GM19043 (cell line): ENCODE results near the gene RNF166.

Experiments used
- ATAC-seq: cut with Tn5 transposase; IDR thresholded peaks from one replicate; pipeline ENCODE4 v1.9.1; 2021; ENCODE audit warnings: low read depth; ENCODE audit not compliant: unreplicated experiment

RNF166 gene, protein sequence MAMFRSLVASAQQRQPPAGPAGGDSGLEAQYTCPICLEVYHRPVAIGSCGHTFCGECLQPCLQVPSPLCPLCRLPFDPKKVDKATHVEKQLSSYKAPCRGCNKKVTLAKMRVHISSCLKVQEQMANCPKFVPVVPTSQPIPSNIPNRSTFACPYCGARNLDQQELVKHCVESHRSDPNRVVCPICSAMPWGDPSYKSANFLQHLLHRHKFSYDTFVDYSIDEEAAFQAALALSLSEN

DNA sequence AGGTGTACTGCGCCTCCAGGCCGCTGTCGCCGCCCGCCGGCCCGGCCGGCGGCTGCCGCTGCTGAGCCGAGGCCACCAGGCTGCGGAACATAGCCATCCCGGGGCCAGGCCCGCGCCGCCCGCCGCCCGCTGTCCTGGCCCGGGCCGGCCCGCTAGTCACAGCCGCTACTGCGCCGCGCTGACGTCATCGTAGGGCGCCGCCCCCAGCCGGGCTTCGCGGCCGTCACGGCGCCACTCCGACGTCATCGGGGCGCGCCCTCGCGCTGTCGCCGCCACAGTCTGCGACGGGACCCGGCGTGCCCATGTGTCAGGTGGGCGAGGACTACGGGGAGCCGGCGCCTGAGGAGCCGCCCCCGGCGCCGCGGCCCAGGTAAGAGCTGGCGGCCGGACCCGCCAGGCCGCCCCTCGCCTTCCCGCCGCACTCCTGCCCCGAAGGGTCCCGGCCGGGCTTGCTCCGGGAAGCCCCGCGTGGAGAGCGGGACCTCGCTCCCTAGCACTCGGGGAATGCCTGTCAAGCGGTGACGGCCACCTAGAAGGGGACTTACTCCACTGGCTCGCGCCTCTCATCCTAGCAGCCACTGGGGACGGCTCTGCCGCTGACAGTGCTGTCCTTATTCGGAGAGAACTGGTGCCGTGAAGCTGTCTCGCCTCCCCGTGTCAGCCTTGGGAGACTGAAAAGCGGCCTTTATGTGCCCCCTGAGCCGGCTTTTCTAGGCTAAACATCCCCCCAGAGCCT is at the start of gene RNF166, which contains the start of gene CTU2:
RNF166 (minus strand) TSS at position 180 of the 736 bp plus-strand sequence; CDS start at position 97, 83 bp downstream.
CTU2 (plus strand) TSS at position 275 of the 736 bp plus-strand sequence; CDS start at position 303, 28 bp downstream.
- ATAC-seq: no peak

DNA sequence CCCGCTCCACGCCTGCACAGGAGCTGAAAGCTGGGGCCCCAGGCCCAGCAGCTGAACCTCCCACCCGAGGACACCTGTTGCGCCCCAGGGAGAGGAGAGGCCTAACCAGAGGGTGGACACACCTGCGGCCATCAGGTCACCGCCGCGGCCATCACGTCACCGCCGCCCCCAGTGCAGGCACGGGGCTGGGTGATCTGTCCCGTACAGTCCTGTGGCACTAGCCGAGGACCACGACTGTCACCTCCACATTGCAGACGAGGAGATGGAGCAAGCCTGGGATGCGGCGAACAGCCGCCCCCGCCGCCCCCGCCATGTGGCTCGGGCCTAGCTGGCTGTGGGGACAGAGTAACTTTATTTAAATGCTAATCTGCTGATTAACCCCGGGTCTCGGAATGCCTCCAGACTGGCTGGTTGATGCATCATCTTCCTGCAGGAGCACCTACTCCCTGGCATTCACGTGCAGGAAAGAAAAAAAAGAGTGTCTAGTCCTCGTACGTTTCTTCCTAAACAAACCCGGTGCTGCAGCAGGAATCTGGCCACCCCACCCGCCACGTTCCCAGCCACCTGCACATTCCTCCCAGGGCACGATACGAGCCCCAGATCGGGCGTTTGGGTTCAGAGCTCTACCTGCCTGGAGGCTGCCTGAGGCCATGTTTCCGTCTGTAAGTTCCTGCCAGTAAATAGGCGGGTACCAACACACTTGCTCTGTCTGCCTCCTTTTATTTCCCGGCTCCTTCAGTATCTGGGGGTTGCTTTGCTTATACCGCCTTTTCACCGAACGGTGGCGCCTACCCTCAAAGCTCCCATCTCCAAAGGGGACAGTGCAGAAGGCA is 48.9 kb upstream of the RNF166 start:
- ATAC-seq: no peak

DNA sequence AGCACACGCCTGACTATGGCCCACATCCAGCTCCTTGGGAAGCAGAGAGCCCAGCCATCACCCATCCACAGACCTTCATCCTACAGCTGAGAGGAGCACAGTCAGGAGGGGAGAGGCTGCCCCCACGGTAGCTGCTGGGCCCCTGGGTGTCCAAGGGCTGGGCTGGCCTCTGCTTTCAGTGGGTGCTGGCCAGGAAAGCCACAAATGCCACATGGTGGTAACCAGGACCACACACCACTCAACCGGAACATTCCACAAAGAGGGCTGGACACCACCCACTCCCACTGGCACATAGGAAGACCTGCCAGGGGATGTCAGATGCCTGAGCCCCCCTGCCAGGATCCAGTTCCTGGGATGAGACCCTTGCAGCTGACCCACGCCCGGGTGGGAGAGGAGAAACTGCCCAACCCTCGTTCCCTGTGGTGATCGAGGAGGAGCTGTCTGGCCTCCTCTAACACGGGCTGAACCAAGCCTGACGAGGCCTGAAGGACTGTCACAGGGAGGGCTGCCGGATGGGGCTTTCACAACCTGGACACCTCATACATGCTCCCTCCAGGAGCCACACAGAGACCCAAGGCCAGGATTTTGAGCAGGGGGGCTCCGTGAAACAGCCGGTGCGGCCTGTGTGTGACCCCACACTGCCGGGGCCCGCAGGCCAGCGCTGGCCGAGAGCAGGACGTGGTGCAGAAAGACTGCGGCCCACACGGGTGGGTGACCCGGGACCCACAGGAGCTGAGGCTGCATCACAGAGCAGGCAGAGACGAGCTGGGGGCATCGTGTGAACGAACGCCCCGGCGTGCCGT is 48.1 kb upstream of the RNF166 start:
- ATAC-seq: no peak

DNA sequence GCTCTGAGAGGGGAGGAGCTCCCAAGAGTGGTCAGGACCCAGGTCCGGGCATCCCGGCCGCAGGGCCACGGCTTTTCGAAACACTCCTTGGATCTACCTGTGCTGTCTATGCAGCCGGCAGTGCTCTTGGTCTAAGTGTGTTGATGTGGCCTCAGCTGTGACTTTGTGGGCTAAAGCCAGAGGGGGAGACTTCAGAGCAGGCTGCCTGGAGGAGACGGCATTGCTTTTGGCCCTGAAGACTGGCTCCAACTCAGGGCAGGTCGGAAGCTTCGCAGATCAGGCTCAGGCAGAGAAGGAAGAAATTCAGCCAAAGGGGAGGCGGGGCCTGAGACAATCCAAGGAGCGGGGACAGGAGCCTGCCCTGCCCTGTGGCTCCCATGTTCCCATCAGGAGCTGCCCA is 47.4 kb upstream of the RNF166 start:
- ATAC-seq: no peak

DNA sequence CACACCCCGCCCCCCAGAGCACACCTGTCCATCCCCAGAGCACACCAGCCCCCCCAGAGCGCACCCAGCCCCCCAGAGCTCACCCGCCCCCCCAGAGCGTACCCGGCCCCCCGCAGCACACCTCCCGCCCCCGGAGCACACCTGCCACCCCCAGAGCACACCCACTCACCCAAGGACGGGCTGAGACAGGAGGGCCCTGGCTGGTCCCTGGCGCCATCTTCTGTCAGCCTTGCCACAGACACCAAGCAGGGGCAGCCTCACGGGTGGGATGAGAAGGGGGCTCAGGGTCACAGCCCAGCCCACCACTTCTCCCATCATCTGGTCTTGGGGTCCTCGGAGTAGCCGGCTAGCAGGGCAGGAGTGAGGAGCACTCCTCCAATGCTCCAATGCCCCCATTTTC is 47.0 kb upstream of the RNF166 start:
- no peak for ATAC-seq

DNA sequence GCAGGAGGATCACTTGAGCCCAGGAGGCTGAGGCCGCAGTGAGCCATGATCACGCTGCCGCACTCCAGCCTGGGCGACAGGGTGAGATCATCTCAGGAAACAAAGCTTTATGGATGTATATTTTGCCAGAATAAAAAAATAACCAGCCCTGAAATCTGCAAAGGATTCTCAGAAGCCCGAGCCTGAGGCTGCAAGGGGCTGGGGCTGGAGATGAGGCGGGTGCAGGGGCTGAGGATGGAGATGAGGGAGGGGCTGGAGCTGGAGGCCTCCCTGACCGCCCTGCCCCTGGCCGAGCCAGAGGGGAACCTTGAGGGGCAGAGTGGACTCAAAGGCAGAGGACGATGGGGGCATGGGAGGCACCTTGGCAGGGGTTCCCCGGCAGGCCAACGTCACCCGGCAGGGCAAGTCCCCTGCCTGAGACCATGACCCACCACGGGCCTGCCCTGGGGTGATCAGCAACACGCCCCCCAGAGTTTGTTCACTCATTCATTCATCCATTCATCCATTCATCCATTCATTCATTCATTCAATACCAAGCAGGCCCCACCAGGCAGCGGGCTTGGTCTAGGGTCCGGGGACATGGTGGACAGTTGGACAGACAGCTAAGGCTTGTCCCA is 46.3 kb upstream of the RNF166 start:
- no peak for ATAC-seq

DNA sequence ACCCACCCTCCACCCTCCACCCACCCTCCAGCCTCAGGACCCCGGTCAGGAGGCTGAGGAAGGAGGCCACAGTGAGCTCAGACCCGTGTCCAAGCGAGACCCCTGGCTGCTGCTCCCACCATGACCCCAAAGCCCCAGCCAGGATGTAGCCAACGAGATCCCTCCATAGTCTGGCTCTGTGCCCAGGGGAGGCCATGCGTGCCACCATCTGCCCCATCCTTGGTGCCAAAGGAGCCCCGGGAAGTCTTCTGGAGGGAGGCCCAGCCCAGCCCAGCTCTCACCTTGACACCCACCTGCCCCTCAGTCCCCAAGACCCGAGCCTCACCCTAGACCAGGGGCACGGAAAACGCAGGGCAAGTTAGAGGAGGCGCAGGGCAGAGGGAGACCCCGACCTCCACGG is 44.6 kb upstream of the RNF166 start:
- ATAC-seq: no peak

DNA sequence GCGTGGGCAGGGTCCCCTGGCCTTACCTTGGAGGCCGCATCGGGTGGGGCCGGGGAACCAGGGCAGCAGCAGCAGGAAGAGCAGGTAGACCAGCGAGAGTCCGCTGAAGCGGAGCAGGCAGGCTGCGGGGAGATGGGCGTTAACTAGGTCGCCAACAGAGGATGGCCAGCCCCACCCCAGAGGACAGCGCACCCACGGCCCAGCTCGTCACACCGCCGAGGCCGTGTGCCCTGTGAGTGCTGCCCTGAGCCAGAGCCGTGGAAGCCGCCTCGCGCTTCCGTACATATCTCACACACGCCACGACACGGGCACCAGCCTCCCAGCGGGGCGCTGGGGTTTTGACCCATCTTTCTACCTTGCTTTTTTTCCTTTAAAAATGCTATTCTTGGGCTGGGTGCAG is 43.1 kb upstream of the RNF166 start:
- no peak for ATAC-seq

DNA sequence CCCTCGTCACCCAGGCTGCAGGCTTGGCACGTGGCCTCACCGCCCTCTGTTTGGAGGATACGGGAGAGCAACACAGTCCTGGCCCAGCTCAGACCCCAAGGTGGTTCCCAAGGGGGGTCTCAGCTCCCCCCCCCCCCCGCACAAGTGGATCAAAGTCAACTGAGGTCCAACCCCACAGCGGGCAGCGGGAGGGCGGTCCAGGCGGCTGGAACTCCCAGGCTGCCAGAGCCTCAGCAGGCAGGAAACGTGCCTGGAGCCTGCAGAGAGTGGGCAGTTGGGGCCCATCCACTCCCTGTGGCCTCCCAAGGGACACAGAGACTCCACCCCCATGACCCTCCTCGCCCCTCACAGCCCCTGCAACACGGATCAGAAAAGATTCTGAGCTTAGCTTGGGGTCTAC is 42.2 kb upstream of the RNF166 start:
- no peak for ATAC-seq

DNA sequence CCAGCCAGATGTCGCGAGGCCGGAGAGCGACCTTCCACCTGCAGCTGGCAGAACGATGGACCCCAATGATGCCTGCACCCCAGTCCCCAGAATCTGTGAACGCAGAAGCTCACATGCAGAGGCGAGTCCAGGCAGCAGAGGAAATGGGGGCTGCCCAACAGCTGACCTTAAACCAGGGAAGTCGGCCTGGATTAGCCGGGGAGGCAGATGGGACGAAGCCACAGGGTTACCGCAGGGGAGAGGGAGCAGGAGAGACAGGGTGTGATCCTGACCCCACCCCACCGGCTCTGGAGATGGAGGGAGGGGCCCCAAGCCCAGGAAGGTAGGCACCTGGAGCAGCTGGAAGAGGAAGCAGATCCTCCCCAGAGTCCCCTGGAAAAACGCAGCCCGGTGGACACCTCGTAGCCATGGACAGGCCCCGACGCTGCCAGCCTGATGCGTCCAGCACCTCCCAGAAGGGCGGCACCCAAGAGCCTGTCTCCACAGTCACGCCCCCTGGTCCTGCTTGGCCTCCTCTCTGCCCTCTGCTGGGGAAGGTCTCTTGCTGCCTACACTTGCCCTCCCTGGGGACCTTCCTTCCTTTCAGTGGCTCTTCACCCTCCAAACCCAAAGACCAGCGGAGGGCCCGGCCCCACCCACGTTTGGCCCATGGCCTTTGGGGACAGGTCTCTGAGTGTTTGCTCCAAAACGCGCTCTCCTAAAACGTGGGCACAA is 41.5 kb upstream of the RNF166 start:
- no peak for ATAC-seq

DNA sequence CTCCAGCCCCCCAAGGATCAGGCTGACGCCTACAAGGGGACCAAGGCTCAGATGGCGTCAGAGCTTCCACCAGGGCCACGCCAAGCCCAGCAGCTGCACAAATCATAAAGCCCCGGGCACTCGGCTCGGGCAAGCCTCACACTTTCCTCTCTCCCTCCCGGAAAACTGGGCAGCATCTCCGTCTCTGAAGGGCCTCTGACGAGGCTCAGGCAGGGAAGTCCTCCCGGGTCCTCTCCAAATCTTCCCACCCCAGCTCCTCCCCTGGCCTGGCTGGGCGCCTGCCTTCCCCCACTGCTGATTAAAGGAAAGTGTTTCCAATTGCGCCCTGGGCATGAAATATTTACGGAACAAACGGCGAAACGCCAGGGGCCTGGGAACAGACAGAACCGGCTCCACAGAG is 40.3 kb upstream of the RNF166 start:
- ATAC-seq: no peak

DNA sequence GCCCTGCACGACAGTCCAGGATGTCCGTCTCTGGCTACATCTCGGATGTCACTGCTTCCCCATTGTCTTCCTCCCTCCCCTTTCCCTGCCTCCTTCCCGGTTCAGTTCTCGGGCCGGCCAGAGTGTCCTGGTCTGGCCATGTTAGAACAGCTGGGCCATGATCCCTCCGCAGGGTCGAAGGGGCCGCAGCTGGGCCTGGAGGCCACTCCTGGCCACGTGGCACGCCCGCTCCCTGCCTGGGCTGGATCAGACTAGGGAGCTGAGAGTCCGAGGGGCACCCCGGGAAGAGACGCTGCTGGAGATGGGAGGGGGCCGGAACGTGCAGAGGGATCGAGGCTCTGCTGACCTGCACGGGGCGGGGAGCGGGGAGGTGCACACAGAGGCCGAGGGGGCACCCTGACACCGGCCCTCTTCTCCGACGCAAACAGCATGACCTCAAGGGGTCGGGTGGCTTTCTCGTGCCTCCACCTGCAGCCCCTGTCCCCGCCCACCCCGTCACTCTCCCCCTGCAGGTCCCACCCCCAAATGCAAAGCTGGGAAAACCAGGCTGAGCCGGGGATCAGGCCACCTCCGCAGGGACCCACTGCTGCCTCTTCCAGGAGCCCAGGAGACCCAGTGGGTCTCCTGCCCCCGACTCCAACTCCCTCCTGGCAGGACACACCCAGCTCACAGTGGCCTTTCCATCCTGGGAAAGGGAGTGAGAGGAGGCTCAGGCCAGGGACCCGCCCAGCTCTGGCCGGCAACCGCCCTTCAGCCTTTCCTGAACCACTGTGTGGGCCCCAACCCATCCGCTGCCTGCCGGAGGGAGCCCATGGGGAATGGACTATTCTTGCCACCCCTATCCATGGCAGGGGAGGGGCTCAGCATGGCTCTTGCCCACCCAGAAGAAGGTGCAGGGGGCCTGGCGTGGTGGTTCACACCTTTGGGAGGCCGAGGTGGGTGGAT is 38.6 kb upstream of the RNF166 start:
- ATAC-seq: no peak

DNA sequence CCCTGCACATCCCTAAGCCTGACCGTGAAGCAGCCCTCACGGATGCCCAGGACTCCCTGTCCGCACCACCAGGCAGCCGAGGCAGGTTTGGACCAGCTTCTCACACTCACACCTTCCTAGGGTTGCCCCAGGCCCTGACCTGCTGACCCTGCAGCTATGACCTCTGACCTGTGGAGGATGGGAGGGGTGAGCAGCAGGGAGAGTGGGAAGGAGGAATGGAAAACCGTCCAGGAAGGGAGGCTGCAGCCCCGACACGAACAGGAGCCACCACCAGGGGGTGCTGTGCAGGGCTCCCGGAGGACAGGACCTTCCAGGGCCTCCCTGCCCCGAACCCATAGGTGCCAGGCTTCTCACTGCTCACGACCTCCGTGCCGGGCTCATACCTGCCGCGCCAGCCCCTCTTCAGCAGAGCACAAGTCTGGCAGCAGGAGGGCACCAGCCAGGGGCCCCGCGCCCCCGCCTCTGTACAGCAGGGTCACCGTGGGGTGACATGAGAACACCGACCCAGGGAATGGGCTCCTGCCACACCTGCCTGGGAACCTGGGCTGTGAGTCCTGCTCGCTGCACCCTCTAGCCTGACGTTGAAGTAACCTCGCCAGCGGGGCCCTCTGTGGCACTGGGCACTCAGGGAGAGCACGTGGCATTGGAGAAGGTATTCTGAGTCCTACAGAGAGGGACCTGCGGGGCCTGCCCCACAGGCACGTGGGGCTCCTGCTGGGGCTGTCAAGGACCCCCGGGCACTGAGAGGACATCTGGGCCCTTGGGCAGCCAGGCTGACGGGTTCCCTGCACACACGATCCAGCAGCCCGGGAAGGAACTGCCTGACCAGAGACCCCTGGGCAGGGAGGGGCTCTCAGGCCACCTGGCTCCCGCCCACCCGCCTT is 37.7 kb upstream of the RNF166 start:
- no peak for ATAC-seq

DNA sequence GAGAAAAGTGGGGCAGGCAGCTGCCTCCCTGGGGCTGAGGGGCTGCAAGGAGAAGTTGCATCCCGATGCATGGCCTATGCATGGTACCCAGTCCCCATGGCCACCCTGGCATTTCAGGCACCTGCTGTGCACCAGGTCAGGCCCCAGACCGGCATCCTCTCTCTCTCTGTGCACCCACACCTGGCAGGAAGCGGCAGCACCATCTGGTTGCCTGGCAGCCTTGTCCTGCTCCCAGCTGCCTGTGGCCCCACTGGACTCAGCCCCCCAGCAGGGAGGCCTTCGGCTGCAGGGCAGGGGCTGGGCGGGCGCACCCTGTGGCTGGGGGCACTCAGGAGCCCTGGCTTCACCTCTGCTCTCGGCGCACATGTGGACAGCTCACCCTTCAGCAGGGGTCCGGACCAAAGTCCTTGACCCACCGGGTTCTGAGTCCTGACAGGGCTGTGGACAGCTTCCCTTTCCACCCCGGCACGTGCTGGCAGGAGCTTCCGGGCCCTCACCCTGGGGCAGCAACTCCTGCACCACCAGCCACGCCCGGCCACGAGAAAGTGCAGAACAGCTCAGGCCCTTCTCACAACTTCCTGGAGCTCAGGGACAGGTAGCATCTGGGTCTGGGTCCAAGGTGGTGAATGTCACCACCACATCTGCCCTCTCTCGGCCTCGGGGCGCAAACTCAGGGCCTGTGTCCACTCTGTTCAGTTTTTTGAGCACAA is 36.8 kb upstream of the RNF166 start:
- ATAC-seq: no peak

DNA sequence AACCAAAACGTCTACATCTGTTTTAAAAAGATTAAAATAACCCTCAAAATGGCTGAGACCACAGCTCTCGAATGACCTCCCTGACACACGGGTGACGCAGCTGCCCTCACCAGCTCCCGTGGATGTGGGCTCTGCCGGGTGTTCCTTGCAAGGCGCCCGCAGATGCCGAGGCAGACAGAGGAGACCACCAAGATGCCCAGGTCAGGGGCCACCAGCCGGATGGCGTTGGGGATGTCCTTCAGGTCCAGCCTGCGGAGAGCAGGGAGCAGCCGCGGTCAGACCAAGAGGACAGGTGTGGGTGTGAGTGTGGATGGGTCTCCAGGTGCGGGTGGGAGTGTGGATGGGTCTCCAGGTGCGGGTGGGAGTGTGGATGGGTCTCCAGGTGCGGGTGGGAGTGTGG is 35.2 kb upstream of the RNF166 start:
- no peak for ATAC-seq

DNA sequence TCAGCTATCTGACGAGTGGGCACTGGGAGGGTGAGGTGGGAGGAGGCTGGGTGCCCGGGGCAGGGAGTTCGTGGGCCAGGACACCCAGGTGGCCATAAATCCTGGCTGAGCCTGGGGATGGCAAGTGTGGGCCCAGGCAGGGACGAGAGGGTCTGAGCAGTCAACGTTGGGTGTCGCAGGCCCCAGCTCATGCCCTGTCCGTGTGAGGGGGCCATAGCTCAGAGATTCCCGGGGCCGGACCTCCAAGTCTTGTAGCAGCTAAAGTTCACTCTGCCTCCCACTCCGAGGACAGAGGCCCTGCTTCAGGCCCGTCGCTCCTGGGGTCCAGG is 34.5 kb upstream of the RNF166 start:
- no peak for ATAC-seq
